Measurements from ENCODE around the gene PSTPIP1.
A peak's percentile ranks its signal among the peaks of the same experiment; 100 is the strongest.

Gene PSTPIP1

DNA sequence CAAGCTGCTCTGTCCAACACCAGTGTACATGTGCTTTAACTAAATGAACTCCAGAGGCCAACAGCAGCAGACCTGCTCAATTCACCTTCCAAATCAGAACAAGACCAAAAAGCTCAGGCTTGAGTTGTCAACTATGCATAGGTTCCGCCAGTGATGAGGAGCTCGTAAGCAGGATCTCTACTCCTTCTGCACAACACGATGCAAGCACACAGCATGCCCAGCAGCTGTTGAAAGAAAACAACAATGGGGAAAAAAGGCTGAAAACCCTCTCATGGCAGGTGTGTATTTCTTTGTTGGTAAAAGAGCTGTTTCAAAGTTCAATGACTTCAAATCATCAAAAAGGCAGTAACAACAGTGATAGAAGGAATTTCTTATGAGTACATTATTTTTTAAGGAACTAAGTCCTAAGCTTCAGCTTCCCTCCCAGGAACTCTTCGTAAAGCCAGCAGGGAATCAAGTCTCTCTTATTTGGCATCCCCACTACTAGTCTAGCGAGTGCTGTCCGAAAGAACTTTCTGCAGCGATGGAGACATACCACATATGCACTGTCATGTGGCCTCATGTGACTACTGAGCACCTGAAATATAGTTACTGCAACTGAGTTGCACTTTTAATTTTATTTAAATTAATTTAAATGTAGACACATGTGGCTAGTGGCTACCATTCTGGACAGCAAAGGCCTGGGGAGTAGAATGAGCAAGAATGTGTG, 51.9 kb downstream of the PSTPIP1 start:
- DNase-seq: no peak

DNA sequence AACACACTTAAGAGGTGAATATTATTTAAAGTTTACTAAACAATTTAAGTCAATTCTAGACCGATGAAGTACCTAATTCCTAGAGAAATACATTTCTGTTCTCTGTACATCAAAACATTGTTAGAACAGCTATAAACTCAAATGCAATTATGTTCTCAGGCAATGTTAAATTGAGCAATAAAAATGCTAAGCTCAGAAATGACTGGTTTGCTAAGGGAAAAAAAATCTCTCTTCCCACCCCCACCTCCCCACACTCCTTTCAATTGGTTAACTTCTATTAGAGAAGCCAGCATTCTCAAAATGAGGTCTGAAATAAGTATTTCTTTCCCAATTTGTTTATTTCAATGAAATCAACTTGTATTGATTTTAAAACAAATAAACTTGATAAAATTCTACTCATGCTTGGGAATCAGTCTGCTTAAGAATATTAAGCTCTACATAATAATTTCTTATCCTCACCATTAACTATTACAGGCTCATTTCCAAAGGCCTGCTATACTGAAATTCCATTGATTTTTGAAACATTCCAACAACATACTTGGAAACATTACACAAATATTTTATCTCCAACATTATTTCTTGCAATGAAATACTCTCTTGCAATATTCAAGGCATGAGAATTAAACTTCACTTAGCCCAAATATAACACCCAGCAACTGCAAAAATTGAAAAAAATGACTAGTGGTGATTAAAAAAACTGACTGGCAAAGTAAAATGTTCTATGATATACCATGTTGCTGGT, 53.4 kb downstream of the PSTPIP1 start:
- DNase-seq: no peak

DNA sequence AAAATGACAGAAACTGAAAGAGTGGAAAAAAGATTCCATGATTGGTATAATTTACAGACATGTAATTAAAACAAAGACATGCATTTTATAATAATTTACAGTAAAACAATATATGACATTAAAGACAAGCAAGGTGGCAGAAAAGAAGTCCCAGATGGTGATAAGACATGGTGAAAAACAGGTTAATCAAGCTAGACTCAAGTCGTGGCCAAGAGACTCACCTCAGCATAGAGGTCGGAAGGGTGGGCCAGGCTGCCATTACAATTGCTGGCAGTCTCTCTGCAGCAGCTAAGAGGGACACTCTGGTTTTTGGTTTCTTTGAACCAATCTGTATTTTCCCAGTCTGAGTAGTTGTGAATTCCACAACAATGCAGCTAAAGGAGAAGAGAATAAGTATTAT, 57.6 kb downstream of the PSTPIP1 start:
- no peak for DNase-seq

DNA sequence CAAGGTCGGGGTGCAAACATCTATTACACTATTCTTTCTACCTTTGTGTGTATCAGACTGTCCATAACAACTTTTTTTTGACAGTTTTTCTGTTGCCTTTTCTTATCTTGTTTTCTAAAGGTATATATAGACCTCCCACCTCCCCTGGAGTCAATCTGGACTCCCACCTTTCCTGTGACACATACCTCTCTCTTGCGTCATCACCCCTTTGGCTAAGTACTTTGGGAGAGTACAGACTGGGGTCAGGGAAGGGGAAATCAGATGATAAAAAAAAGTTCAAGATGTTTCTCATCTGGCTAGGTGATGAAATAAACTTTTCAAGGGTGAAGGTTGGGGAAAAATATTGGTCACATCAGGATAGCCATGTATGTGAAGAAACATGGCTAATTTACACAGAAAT, 58.8 kb downstream of the PSTPIP1 start:
- no peak for DNase-seq

DNA sequence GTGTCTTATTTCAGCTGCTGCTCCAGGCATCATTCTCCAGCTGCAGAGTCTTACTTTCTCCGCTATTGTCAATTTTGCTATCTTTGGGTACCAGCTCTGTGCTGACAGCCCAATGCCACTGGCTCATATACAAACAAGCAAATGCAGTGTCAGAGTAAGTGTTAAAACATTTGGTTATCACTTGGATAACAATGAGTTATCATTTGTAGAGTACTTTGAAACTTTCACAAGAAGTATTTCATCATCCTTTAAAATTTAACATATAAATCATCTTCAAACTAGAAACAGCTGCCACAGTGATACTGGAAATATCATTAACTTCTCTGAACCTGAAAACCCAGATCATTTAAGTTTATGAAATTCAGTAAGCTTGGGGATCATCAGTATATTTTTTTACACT, 62.1 kb downstream of the PSTPIP1 start:
- no peak for DNase-seq

DNA sequence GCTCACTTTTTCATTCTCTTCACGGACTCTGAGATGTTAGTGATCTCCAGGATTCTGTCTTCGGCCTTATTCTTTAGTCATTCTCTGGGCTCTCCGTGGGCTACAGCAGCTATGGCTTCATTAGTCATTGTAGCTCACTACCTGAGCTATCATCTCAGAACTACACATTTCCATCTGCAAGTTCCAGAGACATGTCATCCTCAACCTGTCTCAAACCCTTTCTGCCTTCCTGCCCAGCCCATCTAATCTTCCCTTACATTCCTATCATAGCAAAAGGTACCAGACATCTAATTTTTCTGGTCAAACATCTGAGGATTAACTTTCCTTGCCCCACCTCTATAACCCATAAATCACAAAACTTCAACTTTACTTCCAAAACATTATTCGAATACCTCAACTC, 62.8 kb downstream of the PSTPIP1 start:
- DNase-seq: no peak

DNA sequence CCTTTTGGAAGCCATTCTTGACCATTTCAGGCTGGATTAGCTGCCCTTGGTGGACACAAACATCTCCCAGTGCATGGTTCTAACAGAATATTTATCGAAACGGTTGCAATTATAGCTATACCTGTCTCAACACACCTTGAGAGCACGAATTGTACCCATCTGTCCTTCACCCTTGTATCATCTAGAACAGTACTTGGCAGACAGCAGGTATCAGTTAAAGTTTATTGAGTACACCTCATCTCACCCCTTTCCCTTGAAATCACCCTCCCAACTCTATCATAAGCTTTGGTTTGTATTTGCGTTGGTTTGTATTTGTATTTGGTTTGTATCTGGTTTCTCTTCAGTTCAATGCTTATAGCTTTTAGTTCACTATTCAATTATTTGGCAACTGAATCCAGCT, 63.5 kb downstream of the PSTPIP1 start:
- no peak for DNase-seq

DNA sequence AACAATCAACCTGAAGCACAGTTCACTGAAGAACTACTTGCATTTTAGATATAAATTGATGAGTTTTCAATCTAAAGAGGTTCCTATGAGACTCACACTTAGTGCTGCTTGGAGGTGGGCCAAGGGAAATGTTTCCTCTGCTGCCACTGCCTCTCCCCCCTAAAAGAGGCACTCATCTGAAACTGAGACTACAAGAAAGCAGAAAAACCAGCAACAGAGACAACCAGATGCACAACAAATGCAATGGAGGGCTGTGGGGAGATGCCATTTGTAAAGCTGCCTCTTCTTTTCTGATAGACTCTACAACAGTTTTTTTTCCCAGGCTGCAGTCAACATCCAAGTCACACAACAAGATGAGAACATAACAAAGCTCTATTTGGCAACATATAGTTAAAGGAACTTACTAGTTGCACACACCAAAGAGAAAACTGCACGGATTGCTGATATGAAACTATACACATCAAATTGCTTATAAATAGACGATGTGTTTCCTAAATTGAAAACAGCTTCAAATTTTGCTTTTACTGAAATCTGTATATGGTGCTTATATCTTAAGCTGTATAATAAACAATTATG, 64.9 kb downstream of the PSTPIP1 start:
- no peak for DNase-seq

DNA sequence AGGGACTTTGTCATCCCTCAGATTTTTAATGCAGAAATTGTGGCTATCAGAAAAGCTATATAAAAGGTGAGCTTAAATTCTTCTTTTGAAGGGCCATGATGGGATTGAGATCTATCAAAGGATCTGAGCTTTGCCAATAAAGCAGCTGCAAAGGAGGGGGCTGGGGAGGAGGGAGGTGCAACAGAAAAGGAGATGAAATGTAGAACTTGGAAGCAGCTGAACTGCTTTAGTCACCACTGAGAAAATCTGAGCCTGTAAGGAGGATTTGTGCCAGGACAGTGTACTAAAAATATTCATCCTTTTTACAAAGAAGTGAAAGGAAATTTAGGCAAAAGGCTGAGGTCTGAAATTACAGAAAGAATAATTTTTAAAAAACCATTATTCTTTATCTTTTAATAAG, 65.6 kb downstream of the PSTPIP1 start:
- no peak for DNase-seq

DNA sequence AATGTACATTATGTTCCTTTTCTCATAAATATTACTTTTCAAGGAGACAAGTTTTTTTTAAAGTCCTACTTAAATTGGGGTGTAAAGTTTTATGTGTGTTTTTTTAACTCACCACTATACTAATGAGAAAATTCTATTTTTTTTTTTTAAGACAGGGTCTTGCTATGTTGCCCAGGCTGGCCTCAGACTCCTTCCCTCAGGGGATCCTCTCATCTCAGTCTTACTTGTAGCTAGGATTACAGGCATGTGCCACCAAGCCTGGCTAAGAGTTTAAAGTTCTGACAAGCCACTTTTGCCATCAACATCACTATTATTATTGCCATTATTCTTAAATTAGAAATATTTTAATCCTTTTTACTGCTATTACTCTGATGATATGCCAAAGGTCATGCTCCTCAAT, 68.3 kb downstream of the PSTPIP1 start:
- DNase-seq: no peak

DNA sequence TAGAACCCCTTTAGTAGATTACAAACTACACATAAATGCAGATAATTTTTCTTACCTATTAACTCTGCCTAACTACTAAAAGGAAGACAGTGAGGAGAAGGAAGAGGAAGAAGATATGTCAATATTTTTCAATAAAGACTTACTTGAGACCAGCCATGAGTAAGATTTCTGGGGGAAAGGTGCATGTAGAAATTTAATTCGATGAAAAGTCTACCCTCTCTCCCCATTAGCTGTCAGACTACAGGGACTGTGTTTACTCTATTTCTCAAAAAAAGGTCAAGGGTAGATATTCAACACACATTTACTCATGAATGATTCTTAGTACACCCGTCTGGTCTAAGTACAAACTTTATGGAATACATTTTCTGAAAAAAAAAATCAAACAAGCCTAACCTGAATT, 69.1 kb downstream of the PSTPIP1 start:
- no peak for DNase-seq

DNA sequence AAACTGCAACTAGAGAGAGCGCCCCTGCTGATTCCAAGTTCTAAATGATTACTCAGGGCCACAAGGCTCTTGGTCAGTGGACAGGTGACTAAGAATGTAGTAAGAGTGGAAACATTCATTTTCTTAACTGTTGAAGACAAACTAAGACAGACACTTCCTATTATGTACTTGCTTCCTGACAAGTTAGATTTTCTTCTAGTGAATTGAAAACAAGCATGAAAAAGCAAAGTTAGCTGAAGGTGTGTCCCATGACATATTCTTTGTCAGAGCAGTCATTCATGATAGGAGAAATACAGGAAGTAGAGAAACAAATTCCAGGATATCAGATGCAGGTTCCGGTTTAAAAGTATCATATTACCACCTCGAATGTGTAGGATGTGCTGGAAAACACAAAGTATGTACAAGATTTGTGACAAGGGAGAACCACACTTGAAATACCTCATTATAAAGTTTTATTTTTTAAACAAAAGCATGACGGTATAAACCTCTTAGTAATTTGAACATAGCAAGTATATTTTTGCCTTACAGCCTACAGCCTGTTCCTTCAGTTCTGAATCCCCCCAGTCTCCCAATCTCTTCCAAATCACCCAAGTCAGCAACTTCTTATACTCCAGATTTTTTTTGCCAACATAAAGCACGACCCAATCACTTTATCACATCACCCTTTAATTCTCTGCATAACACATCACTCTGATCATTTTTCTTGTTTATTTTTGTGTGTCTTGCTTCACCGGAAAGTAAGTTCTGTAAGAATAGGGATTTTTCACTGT, 69.8 kb downstream of the PSTPIP1 start:
- peak; percentile 24 for DNase-seq

DNA sequence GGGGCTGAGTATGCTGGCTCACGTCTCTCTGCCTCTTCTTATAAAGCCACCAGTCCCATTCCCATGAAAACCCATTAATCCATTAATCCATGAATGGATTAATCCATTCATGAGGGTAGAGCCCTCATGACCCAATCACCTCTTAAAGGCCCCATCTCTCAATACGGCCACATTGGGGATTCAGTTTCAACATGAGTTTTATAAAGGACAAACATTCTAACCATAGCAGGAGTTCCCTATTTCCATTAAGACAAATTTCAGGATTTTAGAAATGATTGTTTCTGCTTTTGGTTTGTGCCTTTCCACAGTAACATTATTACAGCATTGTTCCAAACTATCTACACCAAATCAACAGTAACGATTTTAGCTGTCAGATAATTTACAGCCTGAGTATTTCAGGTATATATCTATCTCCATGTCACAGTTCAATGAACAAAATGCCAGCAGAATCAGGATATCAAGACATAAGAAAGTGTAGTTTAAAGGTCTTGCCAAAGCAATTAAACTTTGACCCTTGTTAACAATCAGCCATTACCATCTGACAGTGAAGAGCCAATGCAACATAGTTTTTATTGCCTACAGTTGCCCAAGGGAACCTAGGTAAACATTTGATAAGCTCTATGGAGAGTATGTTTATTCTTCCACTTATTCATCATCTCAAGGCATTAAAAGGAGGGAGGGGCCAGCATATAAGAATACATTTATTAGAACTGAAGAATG, 72.2 kb downstream of the PSTPIP1 start:
- peak; percentile 58 for DNase-seq

DNA sequence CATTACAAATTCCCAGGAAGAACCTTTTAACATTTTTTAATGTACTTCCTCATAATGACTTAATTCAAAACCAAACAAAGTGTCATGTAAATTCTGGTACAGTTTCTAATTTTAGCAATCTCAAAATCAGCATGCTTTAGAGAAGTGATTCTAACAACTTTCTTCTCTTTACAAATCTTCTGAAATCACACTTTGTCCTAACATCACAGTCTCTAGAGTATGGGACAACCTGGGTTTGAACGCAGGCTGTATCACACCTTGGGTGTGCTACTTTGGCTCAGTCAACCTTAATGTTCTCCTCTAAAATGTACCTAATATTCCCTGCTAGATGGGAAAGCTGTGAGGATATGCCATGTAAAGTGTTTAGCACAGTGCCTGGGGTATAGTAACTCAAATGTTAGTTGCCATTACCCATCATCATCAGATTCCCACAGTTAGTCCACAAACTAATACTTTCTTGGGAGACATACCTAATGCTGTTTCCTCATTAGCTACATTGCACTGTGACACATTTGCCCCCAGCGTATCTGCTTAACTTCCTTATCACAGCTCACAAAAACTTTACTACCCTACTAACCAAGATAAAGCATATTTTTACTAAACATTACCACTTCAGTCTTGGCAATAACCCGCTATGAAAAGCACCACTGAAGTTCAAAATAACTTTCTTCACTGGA, 72.9 kb downstream of the PSTPIP1 start:
- no peak for DNase-seq

DNA sequence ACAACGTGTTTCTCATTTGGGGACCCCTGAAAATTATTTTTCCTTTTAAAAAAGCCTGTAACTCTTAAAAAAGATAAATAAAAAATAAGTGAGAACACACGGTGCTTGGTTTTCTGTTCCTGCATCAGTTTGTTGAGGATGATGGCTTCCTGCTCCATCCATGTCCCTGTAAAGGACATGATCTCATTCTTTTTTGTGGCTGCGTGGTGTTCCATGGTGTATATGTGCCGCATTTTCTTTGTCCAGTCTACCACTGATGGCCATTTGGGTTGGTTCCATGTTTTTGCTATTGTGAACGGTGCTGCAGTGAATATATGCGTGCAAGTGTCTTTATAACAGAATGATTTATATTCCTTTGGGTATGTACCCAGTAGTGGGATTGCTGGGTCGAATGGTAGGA, 73.7 kb downstream of the PSTPIP1 start:
- DNase-seq: no peak

DNA sequence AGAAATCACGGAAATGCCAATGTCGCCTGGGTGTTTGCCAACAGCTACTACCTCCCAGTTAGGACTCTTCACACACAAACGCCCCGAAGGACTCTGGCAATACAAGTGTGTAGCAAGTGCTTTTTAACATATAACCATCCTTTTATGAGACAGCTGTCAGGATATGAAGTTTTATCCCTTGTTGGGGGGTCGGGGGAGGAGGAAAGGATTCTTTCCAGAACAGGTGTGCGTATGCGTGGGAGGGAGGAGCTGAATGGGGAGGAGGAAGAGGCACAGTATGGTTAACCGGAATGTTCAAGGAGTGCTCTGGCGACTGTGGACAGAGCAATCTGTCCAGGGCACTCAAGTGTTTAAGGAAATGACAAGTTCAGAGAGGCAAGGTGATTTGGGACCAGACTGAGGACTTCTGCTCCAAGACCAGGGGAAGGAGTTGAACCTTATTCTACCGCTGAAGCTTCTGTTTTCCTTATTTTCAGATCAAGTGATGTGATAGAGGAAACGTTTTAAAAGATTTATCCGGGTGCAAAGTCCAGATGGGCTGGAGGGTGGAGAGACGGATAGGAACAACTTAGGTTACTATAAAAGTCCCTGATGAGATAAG, 74.7 kb downstream of the PSTPIP1 start:
- DNase-seq: peak; percentile 49

DNA sequence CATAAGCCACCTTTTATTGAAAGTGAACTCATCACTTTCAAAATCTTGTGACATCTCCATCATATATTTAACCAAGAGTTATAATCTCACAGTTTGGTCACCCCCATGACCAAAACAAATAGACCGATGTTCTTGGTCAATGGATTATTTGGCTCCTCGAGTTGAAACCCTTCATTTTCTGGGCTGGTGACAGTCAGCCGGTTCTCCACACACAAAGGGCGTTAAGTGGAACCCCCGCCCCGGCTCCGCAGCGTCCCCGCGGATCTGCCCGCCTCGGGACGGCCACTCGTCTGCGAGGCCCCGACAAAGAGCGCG, 75.2 kb downstream of the PSTPIP1 start:
- DNase-seq: no peak

DNA sequence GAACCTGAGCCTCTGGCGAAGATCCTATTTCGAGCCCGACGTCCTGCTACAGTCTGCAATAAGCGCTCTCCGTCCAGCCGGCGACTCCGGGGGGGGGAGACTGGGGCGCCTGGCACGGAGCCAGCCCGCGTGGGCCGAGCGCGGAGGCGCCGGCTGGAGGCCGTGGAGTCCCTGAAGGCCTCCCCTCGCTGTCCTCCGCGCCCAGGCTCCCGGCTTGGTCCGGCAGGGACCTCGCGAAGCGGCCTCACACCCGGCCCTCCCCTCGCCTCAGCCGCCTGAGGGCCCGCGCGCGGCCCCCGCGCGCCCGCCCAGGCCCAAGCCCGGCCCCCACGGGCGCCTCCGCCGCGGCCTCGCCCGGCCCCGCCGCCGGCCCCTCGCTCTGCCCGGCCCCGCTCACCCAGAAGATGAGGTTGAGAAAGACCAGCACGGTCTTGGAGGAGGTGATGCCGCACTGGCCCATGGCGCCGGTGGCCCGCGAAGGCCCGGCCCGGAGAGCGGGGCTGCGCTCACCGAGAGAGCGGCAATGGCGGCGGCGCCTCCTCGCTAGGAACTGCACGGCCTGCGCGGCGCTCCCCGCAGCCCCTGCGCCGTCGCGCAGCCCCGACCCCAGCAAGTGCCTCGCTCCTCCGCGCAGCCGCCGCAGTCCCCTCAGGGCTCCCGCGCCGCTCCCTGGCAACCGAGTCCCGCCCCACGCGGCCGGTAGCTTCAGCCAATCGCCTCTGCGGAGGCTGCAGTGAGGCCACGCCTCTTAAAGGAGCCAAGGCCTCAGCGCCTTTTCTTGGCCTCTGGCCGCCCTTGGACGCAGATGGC, 75.8 kb downstream of the PSTPIP1 start, which contains the start of gene TSPAN3:
Gene TSPAN3, minus strand, starts transcription at position 615 of the 810 bp plus-strand sequence. Its CDS starts 155 bp downstream, at position 460.
- DNase-seq: peak; percentile 93

DNA sequence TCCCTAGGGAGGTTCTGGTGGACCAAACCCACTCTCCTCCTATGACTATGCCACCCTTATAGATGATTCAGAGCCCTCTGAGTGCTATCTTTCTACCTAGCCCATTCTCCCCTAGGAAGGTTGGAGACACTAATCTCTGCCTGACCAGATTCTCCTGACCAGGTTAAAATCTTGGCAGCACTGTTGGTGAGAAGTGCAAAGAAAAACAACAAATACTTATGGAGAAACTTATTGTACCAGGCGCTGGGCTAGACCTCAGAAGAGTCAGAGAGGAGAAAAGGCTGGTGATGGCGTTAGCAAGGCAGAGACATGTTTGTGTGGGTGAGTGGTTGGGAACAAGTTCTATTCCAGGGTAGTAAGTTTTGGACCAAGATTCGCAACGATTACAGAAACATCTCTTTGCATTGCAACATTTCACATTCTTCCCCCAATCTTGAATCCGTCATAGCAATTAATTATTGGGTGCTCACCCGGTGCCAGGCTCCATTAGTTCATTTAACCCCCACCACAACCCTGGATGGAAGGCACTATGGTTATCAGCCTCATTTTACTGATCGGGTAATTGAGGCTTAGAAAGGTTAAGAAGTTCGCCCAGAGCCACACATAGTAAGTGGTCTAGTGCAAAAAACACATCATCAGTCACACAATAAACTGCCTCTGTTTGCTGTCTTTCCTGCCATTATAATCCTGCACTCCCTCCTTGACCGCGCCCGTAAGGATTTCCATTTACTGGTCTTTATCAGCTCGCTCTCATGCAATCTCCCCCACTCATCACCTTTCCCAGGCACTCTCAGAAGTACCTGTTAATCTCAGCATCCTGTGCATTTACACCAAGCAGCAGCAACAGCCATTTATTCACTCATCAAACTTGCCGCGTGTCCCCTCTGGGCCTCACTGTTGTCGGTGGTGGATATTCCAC, 76.6 kb downstream of the PSTPIP1 start:
- DNase-seq: no peak

DNA sequence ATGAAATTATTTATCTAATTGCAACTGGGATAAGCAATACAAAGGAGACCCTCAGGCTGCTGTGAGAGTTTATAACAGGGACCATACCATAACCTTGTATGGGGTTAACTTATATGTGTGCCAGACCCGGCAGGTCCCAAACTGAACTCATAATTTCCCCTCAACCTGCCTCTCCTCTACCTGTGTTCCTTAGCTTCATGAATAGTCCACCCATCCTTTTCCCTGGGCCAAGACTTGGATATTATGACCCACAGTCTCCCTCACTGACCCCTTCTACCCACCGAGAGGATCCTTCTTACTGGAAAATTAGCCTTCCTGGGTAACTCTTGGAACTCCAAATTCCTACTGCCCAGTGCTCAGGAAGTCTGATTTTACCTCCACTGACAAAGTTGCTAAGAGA, 79.4 kb downstream of the PSTPIP1 start:
- no peak for DNase-seq

Measured in DMS53 (cell line).